ENCODE data around the gene TSPAN15.

DNA sequence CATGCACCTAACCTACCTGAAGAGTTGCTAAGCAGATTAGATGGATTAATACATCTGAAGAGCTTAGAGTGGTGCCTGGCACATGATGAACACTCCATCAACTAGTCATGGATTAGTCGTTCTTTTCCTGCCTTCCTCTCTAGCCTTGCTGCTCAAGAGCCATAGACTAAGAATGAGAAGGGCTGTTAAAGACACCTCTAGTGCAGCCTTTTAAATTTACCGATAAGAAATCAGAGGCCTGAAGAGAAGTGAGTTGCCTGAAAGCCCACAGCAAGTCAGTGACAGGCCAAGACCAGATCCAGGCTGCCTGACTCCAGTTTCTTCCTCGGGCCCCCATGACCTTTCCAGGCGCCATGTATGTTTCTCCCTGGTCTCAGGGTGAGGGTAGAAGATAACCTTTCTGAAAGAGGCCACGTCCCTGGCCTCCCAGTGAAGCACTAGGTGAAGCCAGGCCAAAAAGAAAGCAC lies 6.5 kb downstream of the TSPAN15 start:
- no peak for TF ChIP-seq CTCF (IDR thresholded peaks at IDR 0.05; ENCODE audit: low read depth, low read length, poor library complexity, severe bottlenecking)
- TF ChIP-seq EZH2phosphoT487 (IDR thresholded peaks at IDR 0.05; ENCODE audit: borderline replicate concordance, low read length), result no peak

All from DOHH2 (cell line).